A673 (cell line): ENCODE results near the gene KLK11.

Source experiments
- CTCF ChIP-seq: fragments of 300-800, 200-600 bp; sonication (generic); conservative IDR thresholded peaks from 2 replicates; pipeline ENCODE4 v1.5.1; 2017; ENCODE audit warnings: low read depth, mild to moderate bottlenecking, antibody characterized with exemption, low read length, moderate library complexity, mixed read lengths
- EZH2 ChIP-seq: fragments of 200-600 bp; sonication (generic); IDR thresholded peaks from 2 replicates; pipeline ENCODE4 v1.6.1; 2017; ENCODE audit warnings: borderline replicate concordance, low read depth, mild to moderate bottlenecking, mixed read lengths, antibody characterized with exemption, low read length; ENCODE audit not compliant: poor library complexity, severe bottlenecking

DNA sequence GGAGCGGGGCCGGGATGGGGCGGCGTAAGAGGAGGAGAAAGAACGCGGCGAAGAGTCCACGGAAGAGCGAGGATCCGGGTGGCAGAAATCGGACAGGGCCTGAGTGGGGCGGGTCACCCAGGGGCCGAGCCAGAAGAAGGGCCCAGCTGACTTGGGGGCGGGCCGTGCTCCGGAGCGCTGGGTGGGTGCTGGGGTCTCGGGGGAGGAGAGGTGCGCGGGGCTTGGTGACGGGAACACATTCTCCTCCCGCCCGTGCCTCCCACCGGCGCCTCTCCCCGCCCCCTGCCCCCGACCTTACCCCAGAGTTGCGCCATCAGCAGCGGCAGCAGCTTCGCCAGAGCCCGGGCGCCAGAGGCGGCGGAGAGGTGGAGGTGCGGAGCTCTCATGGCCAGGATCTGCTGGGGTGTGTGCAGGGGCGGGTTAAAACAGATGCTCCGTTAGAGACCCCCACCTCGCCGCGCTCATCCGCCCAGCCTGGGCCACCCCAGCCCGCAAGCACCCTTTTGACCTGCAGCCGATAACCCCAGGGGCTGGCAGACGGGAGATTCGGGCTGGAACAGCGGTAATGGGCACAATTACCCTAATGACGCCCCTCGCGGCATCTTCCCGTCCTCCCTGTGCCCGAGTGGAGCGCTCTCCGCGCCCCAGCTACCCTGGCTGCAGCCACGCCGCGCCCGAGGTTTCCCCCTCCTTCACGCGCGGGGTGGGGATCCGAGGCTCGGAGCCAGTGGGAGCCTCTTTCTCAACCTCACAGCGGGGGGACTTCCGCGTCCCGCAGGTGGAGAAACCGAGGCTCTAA lies 7.5 kb downstream of the KLK11 start:
- TF ChIP-seq CTCF: no peak
- no peak for TF ChIP-seq EZH2
